Psoas muscle (tissue), 8 donors: Measurements from ENCODE around the gene ZEB2. TPM values are rescaled to one million over a fixed set of nuclear protein-coding genes. Genes with fewer than 3 reads are reported as not detected.
A peak's percentile ranks its signal among the peaks of the same experiment; 100 is the strongest.

Source experiments
- ATAC-seq, 4 donors: fragments of 200-7000 bp; cut with Tn5 transposase; one replicate each; pipeline ENCODE4 v1.9.1; 2020; ENCODE audit warnings: moderate library complexity in 3 of 4, mild to moderate bottlenecking in 2 of 4
- DNase-seq, 2 donors: peaks; one replicate each; pipeline ENCODE4 v3.0.0-alpha.2; 2020
- H3K27ac ChIP-seq: fragments of 200-600 bp; one replicate; pipeline ENCODE4 v1.8.0; 2022
- H3K27me3 ChIP-seq, 3 donors: fragments of 200-600 bp in 1 of 3; one replicate each; pipeline versions ENCODE4 v1.6.1 to v1.8.0; 2013 to 2022; ENCODE audit warnings: low read length in 2 of 3, mild to moderate bottlenecking in 2 of 3, moderate library complexity in 1 of 3; ENCODE audit not compliant: insufficient read depth in 3 of 3
- H3K36me3 ChIP-seq, 2 donors: fragments of 200-600 bp in 1 of 2; one replicate each; pipeline versions ENCODE4 v1.6.1 to v1.8.0; 2013 to 2022; ENCODE audit warnings: low read depth in 1 of 2, mild to moderate bottlenecking in 1 of 2, moderate library complexity in 1 of 2; ENCODE audit not compliant: insufficient read depth in 1 of 2
- H3K4me1 ChIP-seq: fragments of 200-600 bp; one replicate; pipeline ENCODE4 v1.8.0; 2022
- H3K4me3 ChIP-seq: fragments of 200-600 bp; one replicate; pipeline ENCODE4 v1.8.0; 2022; ENCODE audit warnings: mild to moderate bottlenecking
- H3K9me3 ChIP-seq: fragments of 200-600 bp; one replicate; pipeline ENCODE4 v1.8.0; 2022
- WGBS, 3 donors: extraction: QIAGEN DNeasy Blood & Tissue Kit; methylation state at CpG; one replicate each; pipeline versions ENCODE4 v1.1.6 to v1.1.7; 2013; 5-methylcytosine and 5-hydroxymethylcytosine counted together
- intact Hi-C, 2 donors: fragments of 100-400 bp; cut with DNase I; formaldehyde crosslinking; loops; one replicate each; pipeline versions ENCODE4 v1.11.0 to v1.14.2; 2022
- polyA plus RNA-seq, 3 donors: library from polyadenylated mRNA; stranded (reverse); fragments of 200-250 nt; gene quantifications; one replicate each; pipeline ENCODE4 v1.2.3, GENCODE V29; 2013
- total RNA-seq, 4 donors: library from RNA; stranded (reverse); fragmentation: NEBNext Ultra II Directional in 2 of 4; extraction: Animal tissue kit (Norgen Biotek cat#: 25700) in 2 of 4; gene quantifications; one replicate each; pipeline versions ENCODE4 v1.2.1 to v1.2.4, GENCODE V29; 2021 to 2023
- TF ChIP-seq, protein P1 (sequence below): fragments of 200-600 bp; IDR thresholded peaks from one replicate; pipeline ENCODE4 v1.8.0; 2022; ENCODE audit warnings: antibody characterized with exemption
- donor health status: healthy with polysubstance abuse.
- donor health status: DM: no; HTN: no; CAD: no; lungs with moderate emphysema.
- donor health status: Bipolar disorder and iron deficiency.
- donor health status: healthy.
- donor health status: DM: yes; HTN: yes; CAD: no.
- donor health status: DM: no; HTN: no; CAD: no.
- donor health status: DM: no; HTN: no; CAD: no.
- donor health status: DM: yes; HTN: yes; CAD: no.

The ZEB2 gene
- total and polyA plus RNA-seq, 7 donors: 11.6 to 48.7 (median 23.3) TPM

DNA sequence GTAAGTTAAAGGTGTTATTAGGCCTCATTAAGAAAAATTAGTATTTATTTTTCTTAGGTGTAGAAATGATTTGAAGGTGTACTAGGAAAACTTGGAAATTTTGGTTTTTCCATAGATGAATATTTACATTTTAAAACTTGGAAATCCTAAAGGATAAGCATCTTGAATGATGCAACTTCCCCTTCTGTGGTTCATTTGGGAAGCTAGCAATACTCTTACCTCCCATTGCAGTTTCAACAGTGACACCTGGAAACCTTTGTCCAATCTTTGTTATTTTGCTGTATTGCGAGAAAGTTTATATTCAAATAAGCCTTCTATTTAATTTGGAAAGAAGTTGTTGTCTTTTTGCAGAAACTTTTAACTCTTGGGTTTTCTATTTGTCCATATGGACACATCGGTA is 68.5 kb downstream of the ZEB2 start:
- H3K27ac ChIP-seq: no peak overlapping the region
- 94 to 99% (median 96%) methylated on average over 2 of the region's 2 CpGs for WGBS, 3 donors
- no peak for ATAC-seq
- H3K9me3 ChIP-seq: no peaks in the 10 kb centered on the region
- intact Hi-C loops: no loop called here
- TF ChIP-seq, protein P1, sequence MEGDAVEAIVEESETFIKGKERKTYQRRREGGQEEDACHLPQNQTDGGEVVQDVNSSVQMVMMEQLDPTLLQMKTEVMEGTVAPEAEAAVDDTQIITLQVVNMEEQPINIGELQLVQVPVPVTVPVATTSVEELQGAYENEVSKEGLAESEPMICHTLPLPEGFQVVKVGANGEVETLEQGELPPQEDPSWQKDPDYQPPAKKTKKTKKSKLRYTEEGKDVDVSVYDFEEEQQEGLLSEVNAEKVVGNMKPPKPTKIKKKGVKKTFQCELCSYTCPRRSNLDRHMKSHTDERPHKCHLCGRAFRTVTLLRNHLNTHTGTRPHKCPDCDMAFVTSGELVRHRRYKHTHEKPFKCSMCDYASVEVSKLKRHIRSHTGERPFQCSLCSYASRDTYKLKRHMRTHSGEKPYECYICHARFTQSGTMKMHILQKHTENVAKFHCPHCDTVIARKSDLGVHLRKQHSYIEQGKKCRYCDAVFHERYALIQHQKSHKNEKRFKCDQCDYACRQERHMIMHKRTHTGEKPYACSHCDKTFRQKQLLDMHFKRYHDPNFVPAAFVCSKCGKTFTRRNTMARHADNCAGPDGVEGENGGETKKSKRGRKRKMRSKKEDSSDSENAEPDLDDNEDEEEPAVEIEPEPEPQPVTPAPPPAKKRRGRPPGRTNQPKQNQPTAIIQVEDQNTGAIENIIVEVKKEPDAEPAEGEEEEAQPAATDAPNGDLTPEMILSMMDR: no peak
- H3K4me1 ChIP-seq: peaks cover 40% of the 10 kb centered on the region
- no peaks in the 10 kb centered on the region for H3K27me3 ChIP-seq
- H3K4me3 ChIP-seq: no peak overlapping the region
- no peaks in the 10 kb centered on the region for H3K36me3 ChIP-seq
- DNase-seq: no peak

DNA sequence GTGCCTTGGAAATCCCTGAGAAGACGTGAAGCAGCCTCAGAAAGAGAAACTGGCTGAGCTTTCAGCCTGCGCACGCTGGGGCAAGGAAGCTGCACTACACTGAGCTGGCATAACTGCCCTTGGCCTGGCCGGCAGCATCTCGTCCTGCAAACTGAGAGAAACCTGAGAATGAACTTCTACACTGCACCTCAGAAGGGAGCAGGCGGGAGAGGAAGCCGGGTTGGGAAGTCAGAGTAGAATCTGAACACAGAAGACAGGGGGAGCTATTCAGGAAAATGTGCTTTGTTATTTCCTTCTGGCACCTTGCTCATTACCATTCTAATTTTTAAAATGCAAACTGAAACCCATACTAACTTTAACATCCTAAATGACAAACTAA is 70.9 kb downstream of the ZEB2 start:
- ATAC-seq (peak; percentile 61 to 96 (median 95)), DNase-seq (peak in 1 of 2 donors; percentile 74)
- no peaks in the 10 kb centered on the region for H3K36me3 ChIP-seq
- peak overlapping the region; percentile 56 for H3K4me3 ChIP-seq
- WGBS, 3 donors: 17 to 31% (median 25%) methylated on average over 7 of the region's 7 CpGs
- no peaks in the 10 kb centered on the region for H3K9me3 ChIP-seq
- H3K27ac ChIP-seq: peak overlapping the region; percentile 74
- H3K27me3 ChIP-seq: no peaks in the 10 kb centered on the region
- peaks cover 41% of the 10 kb centered on the region for H3K4me1 ChIP-seq
- intact Hi-C loops: no loop called here
- TF ChIP-seq, protein P1: peak; percentile 62

DNA sequence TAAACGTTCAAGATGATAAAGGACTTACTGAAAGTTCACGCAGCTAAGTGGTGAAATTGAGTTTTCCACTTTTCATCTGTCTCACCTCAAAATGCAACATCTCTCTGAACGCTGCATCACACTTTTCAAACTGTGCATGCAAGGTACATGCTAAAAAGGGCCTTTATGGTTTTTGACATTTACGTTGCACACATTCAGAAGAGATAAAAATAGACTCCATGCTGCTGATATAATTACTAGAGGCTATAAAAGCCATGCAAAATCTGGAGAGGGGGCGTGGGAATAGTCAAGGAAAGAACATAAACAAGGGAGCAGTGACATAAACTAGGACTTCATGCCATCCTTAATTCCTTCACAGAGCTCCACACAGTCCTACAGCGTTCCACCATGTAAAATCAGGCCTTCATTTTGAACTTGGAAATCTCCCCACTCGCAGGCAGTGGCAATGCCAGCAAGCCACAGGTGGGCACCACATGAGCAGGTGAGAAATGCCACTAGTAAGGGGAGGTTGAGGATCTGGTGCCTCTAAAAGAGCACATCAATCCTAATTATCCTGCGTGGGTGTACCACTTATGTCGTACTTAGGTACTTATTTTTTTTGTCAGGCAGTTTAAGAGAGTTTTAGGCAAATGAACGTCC is 71.4 kb downstream of the ZEB2 start:
- intact Hi-C loops: no loop called here
- H3K4me1 ChIP-seq: peaks cover 45% of the 10 kb centered on the region

DNA sequence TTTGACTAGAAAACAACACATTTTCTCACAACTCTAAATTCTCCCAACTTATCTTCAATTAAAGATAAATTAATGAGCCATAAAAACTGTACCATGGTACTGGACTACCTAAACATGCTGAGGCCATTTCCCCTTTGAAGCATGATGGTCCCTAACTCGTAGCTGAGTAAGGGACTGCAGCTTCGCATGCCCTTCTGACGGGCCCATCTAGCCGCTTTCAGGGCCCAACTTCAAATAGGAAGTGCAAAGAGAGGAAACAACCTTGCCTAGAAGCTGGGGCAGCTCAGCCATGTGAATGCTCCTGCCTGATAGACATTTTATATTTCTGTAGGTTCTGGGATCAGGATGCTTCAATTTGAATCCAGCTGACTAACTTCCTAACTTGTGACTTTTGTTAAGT is 72.4 kb downstream of the ZEB2 start:
- Histone ChIP-seq H3K4me3 (no peak overlapping the region), H3K27ac (no peak overlapping the region), H3K36me3 (no peaks in the 10 kb centered on the region), H3K4me1 (peaks cover 43% of the 10 kb centered on the region), H3K27me3 (no peaks in the 10 kb centered on the region), H3K9me3 (no peaks in the 10 kb centered on the region)
- DNase-seq (no peak), ATAC-seq (no peak)
- intact Hi-C loops: no loop called here
- TF ChIP-seq, protein P1: no peak
- 91 to 96% (median 93%) methylated on average over 4 of the region's 4 CpGs for WGBS, 3 donors

More for the DNA sequence above, 71.4 kb downstream of the ZEB2 start:
- DNase-seq (no peak), ATAC-seq (peak in 3 of 4 donors; percentile 21 to 26 (median 25))
- Histone ChIP-seq H3K9me3 (no peaks in the 10 kb centered on the region), H3K27ac (peak overlapping the region; percentile 74), H3K27me3 (no peaks in the 10 kb centered on the region), H3K36me3 (no peaks in the 10 kb centered on the region), H3K4me3 (peak overlapping the region; percentile 56)
- TF ChIP-seq, protein P1: no peak
- WGBS, 3 donors: 32 to 51% (median 41%) methylated on average over 10 of the region's 10 CpGs

DNA sequence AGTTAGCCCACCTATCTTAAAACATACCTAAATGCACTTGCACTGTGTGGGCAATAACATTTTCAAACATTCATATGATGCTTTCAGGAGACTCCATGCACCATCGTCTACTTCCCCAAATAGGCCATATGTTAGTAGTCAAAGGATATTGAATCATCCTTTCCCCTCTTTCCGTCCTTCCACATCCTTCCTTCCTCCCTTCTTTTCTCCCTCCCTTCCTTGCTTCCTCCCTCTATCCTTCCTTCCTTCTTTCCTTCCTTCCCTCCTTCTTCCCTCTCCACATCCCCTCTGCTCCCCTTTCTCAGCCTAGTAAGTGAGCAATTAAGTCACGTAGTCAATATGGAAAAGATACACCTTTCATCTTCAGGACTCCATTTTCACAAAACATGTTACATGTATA is 73.8 kb downstream of the ZEB2 start:
- intact Hi-C loops: no loop called here
- Histone ChIP-seq H3K4me1 (peaks cover 49% of the 10 kb centered on the region), H3K27me3 (no peaks in the 10 kb centered on the region), H3K36me3 (no peaks in the 10 kb centered on the region), H3K4me3 (no peak overlapping the region), H3K9me3 (no peaks in the 10 kb centered on the region), H3K27ac (no peak overlapping the region)
- ATAC-seq: no peak
- WGBS, 3 donors: 77 to 82% (median 82%) methylated on average over 3 of the region's 3 CpGs
- TF ChIP-seq, protein P1: no peak
- no peak for DNase-seq
